Testis (tissue), 2 donors: ENCODE measurements around the gene CLPSL1.

Experiments used
- CTCF ChIP-seq, 3 experiments: fragments of 450-650 bp in 2 of 3; fragments of 200-600 bp in 1 of 3; sonication (generic) in 1 of 3; IDR thresholded peaks; one replicate each; pipeline ENCODE4 v1.5.1; 2016 to 2019; ENCODE audit warnings: antibody characterized with exemption in 3 of 3, mild to moderate bottlenecking in 2 of 3, moderate library complexity in 1 of 3
- POLR2A ChIP-seq: fragments of 450-650 bp; IDR thresholded peaks from one replicate; pipeline ENCODE4 v1.6.1; 2017; ENCODE audit warnings: antibody characterized with exemption, mild to moderate bottlenecking, moderate library complexity

DNA sequence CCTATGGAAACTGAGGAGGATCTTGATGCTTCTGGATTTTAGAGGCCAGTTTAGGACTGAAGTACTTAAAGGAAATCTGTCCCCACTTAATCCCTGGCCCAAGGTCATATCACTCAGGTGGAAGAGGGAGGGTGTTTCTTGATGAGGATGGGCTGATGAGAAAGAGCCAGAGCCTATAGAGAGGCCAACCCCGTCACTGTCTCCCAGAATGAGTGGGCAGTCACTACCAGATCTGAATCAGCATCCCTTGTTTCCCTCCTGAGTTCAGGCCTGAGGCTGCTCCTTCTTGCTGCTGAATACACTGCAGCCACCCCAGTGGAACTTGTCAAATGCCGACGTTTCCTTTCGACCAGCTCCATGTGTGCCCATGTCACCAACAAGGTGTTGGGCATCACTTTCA, 29.2 kb upstream of the CLPSL1 start:
- TF ChIP-seq CTCF (IDR thresholded peaks at IDR 0.05), result no peak
- TF ChIP-seq POLR2A, result no peak
